Mesenchymal stem cell (in vitro differentiated cells and primary cell): ENCODE data around the gene PNKD.

ENCODE experiments used
- DNase-seq: peaks from one replicate; pipeline ENCODE4 v3.0.0-alpha.2; 2013
- H2AFZ ChIP-seq: one replicate; pipeline ENCODE4 v1.6.1; 2013; ENCODE audit warnings: low read depth, mild to moderate bottlenecking, control low read depth, inconsistent platforms, low read length, moderate library complexity
- H2AK5ac ChIP-seq: 2 replicates; pipeline ENCODE4 v1.6.1; 2013; ENCODE audit warnings: low read length, moderate library complexity, mild to moderate bottlenecking, inconsistent platforms; ENCODE audit not compliant: severe bottlenecking
- H2BK120ac ChIP-seq: one replicate; pipeline ENCODE4 v1.6.1; 2013; ENCODE audit warnings: low read depth, mild to moderate bottlenecking, inconsistent platforms, low read length, moderate library complexity
- H2BK12ac ChIP-seq, 2 experiments: one replicate each; pipeline ENCODE4 v1.6.1; 2013; ENCODE audit warnings: inconsistent platforms in 2 of 2, low read length in 2 of 2, mild to moderate bottlenecking in 2 of 2, moderate library complexity in 2 of 2, control low read depth in 1 of 2
- H2BK15ac ChIP-seq: one replicate; pipeline ENCODE4 v1.6.1; 2013; ENCODE audit warnings: mild to moderate bottlenecking, low read depth, inconsistent platforms; ENCODE audit not compliant: poor library complexity, severe bottlenecking
- H2BK5ac ChIP-seq: 2 replicates; pipeline ENCODE4 v1.6.1; 2013; ENCODE audit warnings: low read depth, mild to moderate bottlenecking, low read length, control low read depth, inconsistent platforms; ENCODE audit not compliant: poor library complexity, severe bottlenecking
- H3K14ac ChIP-seq, 2 experiments: one replicate each; pipeline ENCODE4 v1.6.1; 2013; ENCODE audit warnings: inconsistent platforms in 2 of 2, low read length in 2 of 2, control low read depth in 1 of 2, mild to moderate bottlenecking in 1 of 2, moderate library complexity in 1 of 2
- H3K18ac ChIP-seq, 2 experiments: one replicate each; pipeline ENCODE4 v1.6.1; 2013; ENCODE audit warnings: inconsistent platforms in 2 of 2, low read length in 2 of 2, control low read depth in 1 of 2, low read depth in 1 of 2, mild to moderate bottlenecking in 1 of 2
- H3K23ac ChIP-seq, 2 experiments: one replicate each; pipeline ENCODE4 v1.6.1; 2013; ENCODE audit warnings: inconsistent platforms in 2 of 2, low read length in 2 of 2, mild to moderate bottlenecking in 2 of 2, moderate library complexity in 2 of 2, control low read depth in 1 of 2
- H3K27ac ChIP-seq: 2 replicates; pipeline ENCODE4 v1.5.1; 2013; ENCODE audit warnings: mild to moderate bottlenecking, moderate library complexity, low read length, control low read depth, inconsistent platforms; ENCODE audit not compliant: poor library complexity, severe bottlenecking
- H3K27me3 ChIP-seq, 2 experiments: 2 replicates each; pipeline versions ENCODE4 v1.6.1 to v1.7.0; 2013; ENCODE audit warnings: low read length in 2 of 2, mild to moderate bottlenecking in 2 of 2, moderate library complexity in 2 of 2, control low read depth in 1 of 2, inconsistent platforms in 1 of 2; ENCODE audit not compliant: control insufficient read depth in 1 of 2, insufficient read depth in 1 of 2
- H3K36me3 ChIP-seq, 2 experiments: 2 replicates each; pipeline versions ENCODE4 v1.6.1 to v1.7.0; 2013; ENCODE audit warnings: low read length in 2 of 2, control low read depth in 1 of 2, inconsistent platforms in 1 of 2, low read depth in 1 of 2, mild to moderate bottlenecking in 1 of 2; ENCODE audit not compliant: insufficient read depth in 2 of 2, control insufficient read depth in 1 of 2
- H3K4ac ChIP-seq, 2 experiments: one replicate each; pipeline ENCODE4 v1.6.1; 2013; ENCODE audit warnings: inconsistent platforms in 2 of 2, low read length in 2 of 2, mild to moderate bottlenecking in 2 of 2, moderate library complexity in 2 of 2, control low read depth in 1 of 2, low read depth in 1 of 2
- H3K4me1 ChIP-seq: 2 replicates; pipeline ENCODE4 v1.6.1; 2013; ENCODE audit warnings: low read depth, low read length, control low read depth; ENCODE audit not compliant: control insufficient read depth, insufficient read depth
- H3K4me2 ChIP-seq: 2 replicates; pipeline ENCODE4 v1.6.1; 2013; ENCODE audit warnings: low read length, mild to moderate bottlenecking, inconsistent platforms; ENCODE audit not compliant: poor library complexity, severe bottlenecking
- H3K4me3 ChIP-seq, 2 experiments: 2 replicates each; pipeline versions ENCODE4 v1.5.1 to v1.7.0; 2013; ENCODE audit warnings: low read length in 2 of 2, mild to moderate bottlenecking in 2 of 2, control low read depth in 1 of 2, low read depth in 1 of 2; ENCODE audit not compliant: insufficient read depth in 1 of 2
- H3K79me1 ChIP-seq: replicated peaks from 2 replicates; pipeline ENCODE4 v1.6.1; 2013; ENCODE audit warnings: mild to moderate bottlenecking, control low read depth, low read length, inconsistent platforms; ENCODE audit not compliant: poor library complexity, severe bottlenecking
- H3K9ac ChIP-seq: 2 replicates; pipeline ENCODE4 v1.7.0; 2013; ENCODE audit warnings: mild to moderate bottlenecking, low read length, moderate library complexity
- H3K9me3 ChIP-seq: 2 replicates; pipeline ENCODE4 v1.7.0; 2013; ENCODE audit warnings: mild to moderate bottlenecking, low read length; ENCODE audit not compliant: control insufficient read depth
- H4K8ac ChIP-seq: one replicate; pipeline ENCODE4 v1.6.1; 2013; ENCODE audit warnings: inconsistent platforms, mild to moderate bottlenecking, low read length, moderate library complexity
- H4K91ac ChIP-seq: one replicate; pipeline ENCODE4 v1.6.1; 2013; ENCODE audit warnings: mild to moderate bottlenecking, low read length, inconsistent platforms
- WGBS: methylation state at CpG from one replicate; pipeline ENCODE4 v1.1.7; 2013; ENCODE audit warnings: mixed read lengths; 5-methylcytosine and 5-hydroxymethylcytosine counted together

The PNKD gene

DNA sequence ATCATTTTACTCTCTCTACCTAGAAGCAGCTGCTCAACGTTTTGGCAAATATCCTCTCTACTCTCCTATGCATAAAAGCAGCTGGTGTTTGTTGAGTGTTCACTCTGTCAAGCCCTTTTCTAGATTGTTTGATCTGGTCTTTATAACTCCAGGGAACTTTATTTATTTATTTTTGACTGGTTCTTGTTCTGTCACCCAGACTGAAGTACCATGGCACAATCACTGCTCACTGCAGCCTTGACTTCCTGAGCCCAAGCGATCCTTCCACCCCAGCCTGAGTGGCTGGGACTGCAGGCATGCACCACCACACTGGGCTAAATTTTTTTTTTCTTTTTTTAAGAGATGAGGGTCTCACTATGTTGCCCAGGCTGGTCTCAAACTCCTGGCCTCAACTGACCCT lies 99.0 kb downstream of the PNKD start:
- Histone ChIP-seq H3K9me3 (peaks cover 5% of the 10 kb centered on the region), H2BK15ac (no peak overlapping the region), H3K4me3 (no peak overlapping the region), H4K91ac (no peak overlapping the region), H3K4me2 (no peak overlapping the region), H2BK12ac (no peak overlapping the region), H4K8ac (no peak overlapping the region), H3K27ac (no peak overlapping the region), H2AK5ac (no peak overlapping the region), H3K4me1 (peaks cover 4% of the 10 kb centered on the region), H3K14ac (no peak overlapping the region), H3K27me3 (peaks cover 12 to 13% of the 10 kb centered on the region in 2 experiments), H3K18ac (no peak overlapping the region), H3K4ac (no peak overlapping the region), H3K79me1 (no peaks in the 10 kb centered on the region), H2BK5ac (no peak overlapping the region), H2AFZ (no peak overlapping the region), H3K23ac (no peak overlapping the region), H3K36me3 (no peaks in the 10 kb centered on the region), H2BK120ac (no peak overlapping the region), H3K9ac (no peak overlapping the region)
- WGBS = 50% methylated on average over 1 of the region's 2 CpGs
- DNase-seq = no peak

DNA sequence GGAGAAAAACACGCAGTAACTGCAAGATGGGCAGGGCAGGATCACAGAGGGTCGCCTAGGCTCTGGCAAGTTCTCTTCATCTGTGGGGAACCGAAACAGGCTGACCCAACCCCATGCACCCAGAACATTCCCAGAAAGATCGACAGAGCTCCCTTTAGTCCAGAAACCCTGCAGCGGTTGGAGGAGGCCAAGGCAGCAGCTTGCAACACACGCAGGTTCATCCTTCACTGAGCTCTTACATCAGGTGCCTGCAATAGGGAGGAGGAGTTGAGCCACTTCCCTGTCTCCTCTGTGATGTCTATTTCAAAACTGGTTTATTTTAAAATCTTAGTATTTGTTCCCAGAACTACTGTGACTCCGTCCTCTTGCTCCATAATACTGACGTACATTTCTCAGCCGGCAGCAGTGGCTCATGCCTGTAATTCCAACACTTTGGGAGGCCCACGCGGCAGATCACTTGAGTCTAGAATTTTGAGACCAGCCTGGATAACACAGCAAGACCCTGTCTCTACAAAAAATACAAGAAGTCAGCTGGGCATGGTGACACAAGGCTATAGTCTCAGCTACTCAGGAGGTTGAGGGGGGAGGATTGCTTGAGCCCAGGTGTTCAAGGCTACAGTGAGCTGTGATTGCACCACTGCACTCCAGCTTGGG lies 100.2 kb downstream of the PNKD start:
- H2AFZ ChIP-seq = no peak overlapping the region
- H3K4me1 ChIP-seq = peaks cover 4% of the 10 kb centered on the region
- H3K23ac ChIP-seq = no peak overlapping the region
- DNase-seq = peak; percentile 90
- H3K9me3 ChIP-seq = peaks cover 5% of the 10 kb centered on the region
- no peak overlapping the region for H2BK5ac ChIP-seq
- H3K9ac ChIP-seq = no peak overlapping the region
- no peak overlapping the region for H2BK12ac ChIP-seq
- no peak overlapping the region for H3K14ac ChIP-seq
- 80% methylated on average over 11 of the region's 11 CpGs for WGBS
- H4K91ac ChIP-seq = no peak overlapping the region
- H2AK5ac ChIP-seq = no peak overlapping the region
- no peaks in the 10 kb centered on the region for H3K36me3 ChIP-seq
- no peak overlapping the region for H3K4me2 ChIP-seq
- H4K8ac ChIP-seq = no peak overlapping the region
- H3K79me1 ChIP-seq = no peaks in the 10 kb centered on the region
- H3K27ac ChIP-seq = no peak overlapping the region
- peaks cover 7 to 12% of the 10 kb centered on the region in 2 experiments for H3K27me3 ChIP-seq
- H2BK120ac ChIP-seq = no peak overlapping the region
- H3K18ac ChIP-seq = peak overlapping the region in 1 of 2 experiments; percentile 29
- H3K4me3 ChIP-seq = no peak overlapping the region
- no peak overlapping the region for H2BK15ac ChIP-seq
- no peak overlapping the region for H3K4ac ChIP-seq

DNA sequence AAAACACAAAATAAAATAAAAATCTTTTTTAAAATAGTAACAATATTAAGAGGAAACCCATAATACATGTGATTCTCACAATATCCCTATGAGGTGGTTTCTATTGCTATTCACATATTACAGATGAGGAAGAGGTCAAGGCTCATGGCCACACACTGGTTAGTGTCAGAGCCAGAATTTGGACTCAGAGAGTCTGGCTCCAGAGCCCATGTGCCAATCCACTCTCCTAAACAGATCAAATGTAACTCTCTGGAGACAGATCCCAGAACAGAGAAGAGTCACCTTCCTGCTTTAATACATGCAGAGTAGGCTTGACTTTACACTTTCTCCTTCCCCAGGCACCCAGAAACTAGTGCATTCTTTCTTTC lies 101.6 kb downstream of the PNKD start:
- H3K4me2 ChIP-seq = no peak overlapping the region
- no peak overlapping the region for H4K8ac ChIP-seq
- no peak overlapping the region for H3K4ac ChIP-seq
- no peak overlapping the region for H2BK5ac ChIP-seq
- H3K4me3 ChIP-seq = no peak overlapping the region
- H3K18ac ChIP-seq = no peak overlapping the region
- no peak for DNase-seq
- H3K27me3 ChIP-seq = peaks cover 7 to 9% of the 10 kb centered on the region in 2 experiments
- peaks cover 4% of the 10 kb centered on the region for H3K4me1 ChIP-seq
- H2BK15ac ChIP-seq = peak overlapping the region; percentile 89
- no peaks in the 10 kb centered on the region for H3K9me3 ChIP-seq
- H3K14ac ChIP-seq = no peak overlapping the region
- no peak overlapping the region for H3K27ac ChIP-seq
- no peak overlapping the region for H3K9ac ChIP-seq
- H2AK5ac ChIP-seq = no peak overlapping the region
- no peak overlapping the region for H2BK120ac ChIP-seq
- H3K79me1 ChIP-seq = no peaks in the 10 kb centered on the region
- no peak overlapping the region for H3K23ac ChIP-seq
- H3K36me3 ChIP-seq = no peaks in the 10 kb centered on the region
- H4K91ac ChIP-seq = no peak overlapping the region
- no peak overlapping the region for H2BK12ac ChIP-seq
- H2AFZ ChIP-seq = no peak overlapping the region

DNA sequence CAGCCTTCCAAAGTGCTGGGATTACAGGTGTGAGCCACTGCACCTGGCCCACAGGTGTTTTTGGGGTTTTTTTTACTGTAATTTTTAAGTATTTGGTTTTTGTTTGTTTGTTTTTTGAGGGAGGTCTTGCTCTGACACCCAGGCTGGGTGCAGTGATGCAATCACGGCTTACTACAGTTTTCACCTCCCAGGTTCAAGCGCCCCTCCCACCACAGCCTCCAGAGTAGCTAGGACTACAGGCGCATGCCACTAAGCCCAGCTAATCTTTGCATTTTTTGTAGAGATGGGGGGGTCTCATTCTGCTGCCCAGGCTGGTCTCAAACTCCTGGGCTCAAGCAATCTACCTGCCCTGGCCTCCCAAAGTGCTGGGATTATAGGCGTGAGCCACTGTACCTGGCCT lies 104.5 kb downstream of the PNKD start:
- no peak overlapping the region for H2BK15ac ChIP-seq
- WGBS = 84% methylated on average over 4 of the region's 4 CpGs
- H4K91ac ChIP-seq = no peak overlapping the region
- H2BK12ac ChIP-seq = no peak overlapping the region
- no peaks in the 10 kb centered on the region for H3K36me3 ChIP-seq
- DNase-seq = no peak
- no peak overlapping the region for H2AK5ac ChIP-seq
- no peak overlapping the region for H4K8ac ChIP-seq
- H3K4me1 ChIP-seq = no peaks in the 10 kb centered on the region
- H3K14ac ChIP-seq = no peak overlapping the region
- no peak overlapping the region for H3K27ac ChIP-seq
- H3K9ac ChIP-seq = no peak overlapping the region
- no peak overlapping the region for H2BK5ac ChIP-seq
- no peak overlapping the region for H3K18ac ChIP-seq
- no peaks in the 10 kb centered on the region for H3K9me3 ChIP-seq
- H3K4ac ChIP-seq = no peak overlapping the region
- H2AFZ ChIP-seq = no peak overlapping the region
- no peak overlapping the region for H3K4me2 ChIP-seq
- no peaks in the 10 kb centered on the region for H3K79me1 ChIP-seq
- H3K27me3 ChIP-seq = peaks cover 3 to 6% of the 10 kb centered on the region in 2 experiments
- no peak overlapping the region for H3K23ac ChIP-seq
- H3K4me3 ChIP-seq = no peak overlapping the region
- no peak overlapping the region for H2BK120ac ChIP-seq
